ENCODE measurements around the gene CLASP1.
"Not testable (repeated sequence)": the region's sequence is repeated elsewhere in the genome, so short reads cannot be mapped to it uniquely, and the experiment has no call there.

Gene CLASP1

DNA sequence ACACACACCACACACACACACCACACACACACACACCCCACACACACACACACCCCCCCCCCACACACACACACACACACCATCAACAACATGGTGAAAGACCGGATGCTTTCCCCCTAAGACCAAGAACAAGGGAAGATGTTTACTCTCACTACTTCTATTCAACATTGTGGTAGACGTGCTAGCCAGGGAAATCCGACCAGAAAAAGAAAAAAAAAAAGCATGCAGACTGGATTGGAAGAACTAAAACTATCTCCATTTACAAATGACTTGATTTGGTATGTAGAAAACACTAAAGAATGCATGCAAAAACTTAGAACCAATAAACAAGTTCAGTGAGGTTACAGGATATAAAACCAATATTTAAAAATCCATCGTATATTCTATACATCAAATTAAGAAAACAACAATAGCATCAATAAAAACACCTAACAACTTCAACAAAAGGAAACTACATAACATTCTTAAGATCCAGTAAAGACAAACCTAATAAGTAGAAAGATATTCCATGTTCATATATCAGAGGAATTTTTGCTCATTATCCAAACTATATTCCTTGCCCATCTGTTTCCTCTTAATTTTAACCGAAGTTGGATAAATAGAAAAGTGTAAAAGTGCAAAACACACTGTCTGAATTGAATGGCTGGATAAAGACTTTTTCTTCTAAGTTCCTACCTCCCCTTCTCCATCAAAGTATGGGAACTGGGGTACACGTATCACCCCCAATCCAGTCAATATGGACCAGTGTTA lies 170.1 kb downstream of the CLASP1 start:
- TF ChIP-seq, protein P1, sequence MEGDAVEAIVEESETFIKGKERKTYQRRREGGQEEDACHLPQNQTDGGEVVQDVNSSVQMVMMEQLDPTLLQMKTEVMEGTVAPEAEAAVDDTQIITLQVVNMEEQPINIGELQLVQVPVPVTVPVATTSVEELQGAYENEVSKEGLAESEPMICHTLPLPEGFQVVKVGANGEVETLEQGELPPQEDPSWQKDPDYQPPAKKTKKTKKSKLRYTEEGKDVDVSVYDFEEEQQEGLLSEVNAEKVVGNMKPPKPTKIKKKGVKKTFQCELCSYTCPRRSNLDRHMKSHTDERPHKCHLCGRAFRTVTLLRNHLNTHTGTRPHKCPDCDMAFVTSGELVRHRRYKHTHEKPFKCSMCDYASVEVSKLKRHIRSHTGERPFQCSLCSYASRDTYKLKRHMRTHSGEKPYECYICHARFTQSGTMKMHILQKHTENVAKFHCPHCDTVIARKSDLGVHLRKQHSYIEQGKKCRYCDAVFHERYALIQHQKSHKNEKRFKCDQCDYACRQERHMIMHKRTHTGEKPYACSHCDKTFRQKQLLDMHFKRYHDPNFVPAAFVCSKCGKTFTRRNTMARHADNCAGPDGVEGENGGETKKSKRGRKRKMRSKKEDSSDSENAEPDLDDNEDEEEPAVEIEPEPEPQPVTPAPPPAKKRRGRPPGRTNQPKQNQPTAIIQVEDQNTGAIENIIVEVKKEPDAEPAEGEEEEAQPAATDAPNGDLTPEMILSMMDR (IDR thresholded peaks at IDR 0.05; ENCODE audit: insufficient read depth, missing control alignments) = no peak

DNA sequence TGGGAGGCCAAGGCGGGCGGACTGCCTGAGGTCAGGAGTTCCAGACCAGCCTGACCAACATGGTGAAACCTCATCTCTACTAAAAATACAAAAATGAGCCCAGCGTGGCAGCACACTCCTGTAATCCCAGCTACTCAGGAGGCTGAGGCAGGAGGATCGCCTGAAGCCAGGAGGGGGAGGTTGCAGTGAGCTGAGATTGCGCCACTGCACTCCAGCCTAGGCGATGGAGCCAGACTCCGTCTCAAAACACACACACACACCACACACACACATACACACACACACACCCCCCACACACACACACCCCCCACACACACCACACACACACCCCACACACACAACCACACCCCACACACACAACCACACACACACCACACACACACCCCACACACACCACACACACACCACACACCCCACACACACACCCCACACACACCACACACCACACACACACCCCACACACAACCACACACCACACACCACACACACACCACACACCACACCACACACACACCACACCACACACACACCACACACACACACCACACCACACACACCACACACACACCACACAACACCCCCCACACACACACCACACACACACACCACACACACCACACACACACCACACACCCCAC lies 170.8 kb downstream of the CLASP1 start:
- not testable (repeated sequence) for FAIRE-seq; DNase-seq (ENCODE audit: insufficient read length, low spot score)

More for the DNA sequence above, 170.1 kb downstream of the CLASP1 start:
- FAIRE-seq = no peak
- DNase-seq (ENCODE audit: insufficient read length, low spot score) = no peak

DNA sequence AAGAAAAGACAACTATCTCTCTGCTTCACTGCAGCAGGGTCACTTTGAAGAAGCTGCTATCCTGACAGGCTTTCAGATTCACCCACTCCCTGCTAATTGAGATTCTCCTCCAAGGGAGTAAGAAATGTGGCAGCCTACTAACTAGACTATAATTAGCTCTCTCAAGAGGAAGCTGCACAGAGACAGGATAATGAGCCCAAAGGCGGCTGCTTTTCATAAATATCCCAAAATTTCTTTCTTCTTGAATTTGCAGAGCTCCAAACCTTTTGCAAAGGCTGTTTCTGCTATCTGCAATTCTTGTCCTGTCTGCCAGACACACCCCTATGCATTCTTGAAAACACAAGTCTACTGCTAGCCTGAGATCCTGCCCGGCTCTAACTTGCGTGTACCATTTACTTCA lies 172.6 kb downstream of the CLASP1 start:
- no peak for DNase-seq (ENCODE audit: insufficient read length, low spot score)
- no peak for FAIRE-seq

DNA sequence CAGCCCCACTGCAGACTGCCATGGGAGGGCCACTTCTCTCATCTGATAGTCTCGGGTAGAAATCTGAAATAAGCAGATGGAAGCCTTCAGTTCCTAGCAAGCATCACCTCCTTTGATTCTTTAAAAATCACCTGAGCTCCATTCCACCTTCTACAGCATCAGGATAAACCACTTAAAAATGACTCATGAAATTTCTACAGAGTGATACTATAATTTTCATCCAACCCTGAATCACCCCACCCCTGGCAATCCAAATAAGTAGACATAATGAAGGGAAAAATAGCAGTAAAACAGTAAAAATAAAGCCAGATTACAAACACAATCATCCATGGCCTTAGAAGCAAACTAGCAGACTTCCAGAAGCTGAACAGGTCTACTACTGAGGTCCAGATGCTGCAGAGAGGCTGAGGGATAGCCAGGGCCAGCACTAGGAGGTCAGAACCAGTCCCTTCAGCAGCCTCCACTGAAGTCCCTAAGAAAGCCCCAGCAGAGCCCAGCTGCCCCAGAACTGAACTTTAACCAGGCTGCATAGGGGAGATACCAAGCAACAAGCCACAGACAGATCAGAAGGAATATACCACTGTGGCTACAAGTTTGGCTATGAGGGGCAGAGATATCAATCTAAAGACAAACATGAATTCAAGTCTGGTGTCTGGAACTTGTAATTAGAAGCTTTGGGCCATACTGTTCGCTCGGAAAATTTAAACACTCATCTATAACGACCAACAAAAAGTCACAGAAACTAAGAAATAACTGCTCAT lies 173.3 kb downstream of the CLASP1 start:
- TF ChIP-seq, protein P1 (IDR thresholded peaks at IDR 0.05; ENCODE audit: insufficient read depth, missing control alignments) = no peak
- FAIRE-seq = no peak
- DNase-seq (ENCODE audit: insufficient read length, low spot score) = no peak

More for the DNA sequence above, 172.6 kb downstream of the CLASP1 start:
- TF ChIP-seq, protein P1 (IDR thresholded peaks at IDR 0.05; ENCODE audit: insufficient read depth, missing control alignments) = no peak

DNA sequence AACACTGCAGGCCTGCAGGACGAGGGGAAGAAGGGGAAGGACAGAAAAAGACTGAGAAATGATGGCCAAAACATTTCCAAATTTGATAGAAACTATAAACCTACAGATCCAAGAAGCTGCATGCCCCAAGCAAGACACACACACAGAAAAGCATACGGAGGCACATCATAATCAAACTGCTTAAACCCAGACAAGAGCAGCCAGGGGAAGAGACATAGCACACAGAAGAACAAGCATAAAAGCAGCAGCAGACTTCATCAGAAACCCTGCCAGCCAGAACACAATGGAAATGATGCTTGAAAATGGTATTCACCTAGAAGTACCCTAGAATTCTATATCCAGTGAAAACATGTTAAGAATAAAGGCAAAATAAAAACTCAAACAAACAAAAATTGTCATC lies 175.8 kb downstream of the CLASP1 start:
- FAIRE-seq (no peak), DNase-seq (ENCODE audit: insufficient read length, low spot score) (no peak)
- TF ChIP-seq, protein P1 (IDR thresholded peaks at IDR 0.05; ENCODE audit: insufficient read depth, missing control alignments) = no peak

DNA sequence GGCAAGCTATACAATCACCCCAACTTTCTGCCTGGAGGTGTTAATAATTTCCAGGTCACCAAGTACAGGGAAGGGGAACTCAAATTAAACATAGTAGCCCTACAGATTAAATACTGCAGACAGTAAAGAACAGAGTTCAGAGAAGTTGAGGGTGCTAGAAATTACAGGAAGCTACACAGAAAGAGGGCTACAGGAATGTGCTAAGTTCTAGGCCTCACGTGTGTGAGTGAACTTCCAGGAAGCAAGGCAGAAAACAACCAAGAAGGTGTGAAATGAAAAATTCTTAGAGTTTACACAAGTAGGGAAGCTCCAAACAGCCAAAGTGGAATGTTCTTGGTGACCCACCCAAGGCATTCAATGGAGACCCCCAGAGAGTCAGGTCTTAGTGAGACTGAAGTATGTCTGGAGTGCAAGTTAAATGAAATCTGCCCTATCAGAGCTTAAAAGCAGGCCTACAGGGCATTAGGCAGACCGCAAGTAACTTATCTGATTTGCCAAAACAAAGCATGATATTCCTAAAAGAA lies 176.7 kb downstream of the CLASP1 start:
- no peak for FAIRE-seq

More for the DNA sequence above, 176.7 kb downstream of the CLASP1 start:
- no peak for DNase-seq (ENCODE audit: insufficient read length, low spot score)
- TF ChIP-seq, protein P1 (IDR thresholded peaks at IDR 0.05; ENCODE audit: insufficient read depth, missing control alignments) = no peak
